Measurements from ENCODE around the gene CRELD2.

CRELD2 gene

DNA sequence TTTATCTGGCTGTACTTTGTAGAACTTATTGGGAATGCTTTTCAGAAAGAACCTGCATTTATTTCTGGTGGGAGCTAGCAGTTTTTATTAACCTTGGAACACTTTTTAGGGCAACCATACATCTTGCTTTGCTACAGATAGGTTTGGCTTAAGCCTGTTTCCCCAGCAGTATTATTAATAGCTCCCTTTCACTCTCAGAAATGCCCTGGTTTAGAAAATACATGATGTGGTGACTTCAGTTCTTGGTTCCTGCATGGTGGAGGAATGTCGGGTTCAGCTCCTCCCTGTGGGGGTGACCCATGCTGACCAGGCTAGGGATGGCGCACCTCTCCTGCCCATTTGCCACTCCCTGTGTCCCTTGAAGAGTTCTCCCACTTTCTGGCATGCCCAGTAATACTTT, 36.6 kb upstream of the CRELD2 start:
- peak; percentile 48 for FAIRE-seq
- DNase-seq (ENCODE audit: insufficient read length) = no peak
- TF ChIP-seq TAF1 (IDR thresholded peaks at IDR 0.05; ENCODE audit: borderline replicate concordance, low read depth, low read length) = no peak
- TF ChIP-seq POLR2AphosphoS5 (IDR thresholded peaks at IDR 0.05; ENCODE audit: low read depth, low read length) = no peak
- TF ChIP-seq POLR2A (IDR thresholded peaks at IDR 0.05; ENCODE audit: low read depth, low read length) = no peak

DNA sequence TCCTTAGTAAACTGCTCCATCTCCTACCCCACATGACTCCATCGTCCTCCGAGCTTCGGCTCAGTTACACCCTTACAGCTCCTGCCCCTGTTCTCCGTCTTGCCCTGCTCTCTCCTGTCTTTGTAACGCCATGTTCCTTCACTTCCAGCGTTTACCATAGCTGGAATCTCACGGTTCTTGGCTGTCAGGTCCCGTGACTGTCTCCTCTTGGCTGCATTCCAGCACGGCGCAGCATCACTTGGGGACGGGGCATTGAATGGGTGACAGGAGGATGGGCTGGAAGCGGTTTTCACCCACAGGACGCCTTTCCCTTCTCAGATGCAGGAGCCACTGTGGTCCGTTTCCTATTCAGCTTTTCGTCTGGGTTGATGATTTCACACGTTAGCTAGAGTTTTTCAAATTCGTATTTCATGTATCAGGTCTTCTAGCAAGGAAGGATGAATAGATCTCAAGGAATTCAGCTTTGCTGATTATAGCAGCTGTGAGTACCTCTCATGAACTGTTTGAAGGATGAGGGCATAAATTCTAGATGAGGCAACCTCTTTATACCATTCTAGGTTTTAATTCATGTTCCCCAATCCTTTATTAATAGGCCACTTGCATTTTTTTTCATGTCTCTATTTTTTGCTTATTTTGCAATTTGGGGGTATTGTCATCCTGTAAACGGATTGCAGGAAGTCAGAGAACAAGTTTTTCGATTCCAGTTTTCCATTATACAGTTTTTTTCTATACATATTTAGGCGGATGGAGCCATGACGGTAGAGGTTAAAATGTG, 35.7 kb upstream of the CRELD2 start:
- TF ChIP-seq POLR2AphosphoS5 (IDR thresholded peaks at IDR 0.05; ENCODE audit: low read depth, low read length) (no peak), POLR2A (IDR thresholded peaks at IDR 0.05; ENCODE audit: low read depth, low read length) (no peak), TAF1 (IDR thresholded peaks at IDR 0.05; ENCODE audit: borderline replicate concordance, low read depth, low read length) (no peak)
- DNase-seq (ENCODE audit: insufficient read length) (no peak), FAIRE-seq (no peak)

DNA sequence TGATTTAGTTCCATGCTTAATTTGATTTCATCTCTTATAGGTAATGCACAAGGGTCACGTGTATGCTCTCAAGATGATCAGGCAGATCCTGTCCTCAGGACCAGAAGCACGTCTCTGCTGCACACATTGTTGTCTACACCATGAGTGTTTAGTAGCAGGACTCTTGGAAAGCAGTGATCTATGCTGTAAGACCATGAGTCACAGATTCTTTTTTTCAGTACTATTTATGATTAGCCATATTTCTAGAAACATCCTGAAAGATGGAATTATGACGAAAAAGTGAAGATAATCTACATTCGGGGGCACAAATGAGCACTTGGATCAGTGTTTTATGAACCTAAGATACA, 35.2 kb upstream of the CRELD2 start:
- FAIRE-seq (no peak), DNase-seq (ENCODE audit: insufficient read length) (no peak)
- TF ChIP-seq TAF1 (IDR thresholded peaks at IDR 0.05; ENCODE audit: borderline replicate concordance, low read depth, low read length) (no peak), POLR2AphosphoS5 (IDR thresholded peaks at IDR 0.05; ENCODE audit: low read depth, low read length) (no peak), POLR2A (IDR thresholded peaks at IDR 0.05; ENCODE audit: low read depth, low read length) (no peak)

DNA sequence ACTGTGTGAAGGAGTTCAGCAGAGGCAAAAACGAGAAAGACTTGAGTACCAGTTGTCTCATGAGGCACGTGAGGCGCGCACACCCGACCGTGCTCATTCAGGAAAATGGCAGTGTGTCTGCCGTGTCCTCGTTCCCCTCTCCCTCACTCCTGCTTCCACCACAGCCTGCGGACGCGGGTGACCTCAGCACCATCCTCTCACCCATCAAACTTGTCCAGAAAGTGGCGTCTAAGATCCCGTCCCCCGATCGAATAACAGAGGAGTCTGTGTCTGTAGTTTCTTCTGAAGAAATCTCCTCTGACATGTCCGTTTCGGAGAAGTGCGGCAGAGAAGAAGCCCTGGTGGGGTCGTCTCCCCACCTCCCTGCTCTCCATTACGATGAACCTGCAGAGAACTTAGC, 34.4 kb upstream of the CRELD2 start:
- DNase-seq (ENCODE audit: insufficient read length) (no peak), FAIRE-seq (no peak)
- TF ChIP-seq POLR2A (IDR thresholded peaks at IDR 0.05; ENCODE audit: low read depth, low read length) (no peak), POLR2AphosphoS5 (IDR thresholded peaks at IDR 0.05; ENCODE audit: low read depth, low read length) (no peak), TAF1 (IDR thresholded peaks at IDR 0.05; ENCODE audit: borderline replicate concordance, low read depth, low read length) (no peak)

DNA sequence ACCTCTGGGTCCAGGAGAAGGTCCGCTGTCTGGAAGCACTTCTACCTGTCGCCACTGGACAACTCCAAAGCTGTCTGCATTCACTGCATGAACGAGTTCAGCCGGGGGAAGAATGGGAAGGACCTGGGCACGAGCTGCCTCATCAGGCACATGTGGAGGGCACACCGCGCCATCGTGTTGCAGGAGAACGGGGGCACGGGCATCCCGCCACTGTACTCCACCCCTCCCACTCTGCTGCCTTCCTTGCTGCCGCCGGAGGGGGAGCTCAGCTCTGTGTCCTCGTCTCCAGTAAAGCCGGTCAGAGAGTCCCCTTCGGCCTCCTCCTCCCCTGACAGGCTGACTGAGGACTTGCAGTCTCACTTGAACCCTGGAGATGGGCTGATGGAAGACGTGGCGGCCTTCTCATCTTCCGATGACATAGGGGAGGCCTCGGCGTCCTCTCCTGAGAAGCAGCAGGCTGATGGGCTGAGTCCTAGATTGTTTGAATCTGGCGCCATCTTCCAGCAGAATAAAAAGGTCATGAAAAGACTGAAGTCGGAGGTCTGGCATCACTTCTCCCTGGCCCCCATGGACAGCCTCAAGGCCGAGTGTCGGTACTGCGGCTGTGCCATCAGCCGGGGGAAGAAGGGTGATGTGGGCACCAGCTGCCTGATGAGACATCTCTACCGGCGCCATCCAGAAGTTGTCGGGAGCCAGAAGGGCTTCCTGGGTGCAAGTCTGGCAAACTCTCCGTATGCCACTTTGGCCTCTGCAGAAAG, 33.8 kb upstream of the CRELD2 start:
- TF ChIP-seq POLR2AphosphoS5 (IDR thresholded peaks at IDR 0.05; ENCODE audit: low read depth, low read length) (no peak), TAF1 (IDR thresholded peaks at IDR 0.05; ENCODE audit: borderline replicate concordance, low read depth, low read length) (no peak)
- no peak for FAIRE-seq

DNA sequence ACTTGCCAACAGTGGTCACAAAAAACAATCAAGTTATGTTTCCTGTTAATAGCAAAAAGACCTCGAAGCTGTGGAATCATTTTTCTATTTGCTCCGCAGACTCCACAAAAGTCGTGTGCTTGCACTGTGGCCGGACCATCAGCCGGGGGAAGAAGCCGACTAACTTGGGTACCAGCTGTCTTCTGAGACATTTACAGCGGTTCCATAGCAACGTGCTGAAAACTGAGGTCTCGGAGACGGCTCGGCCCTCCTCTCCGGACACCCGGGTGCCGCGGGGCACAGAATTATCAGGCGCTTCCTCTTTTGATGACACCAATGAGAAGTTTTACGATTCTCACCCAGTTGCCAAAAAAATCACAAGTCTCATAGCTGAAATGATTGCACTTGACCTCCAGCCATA, 33.2 kb upstream of the CRELD2 start:
- peak; percentile 9 for FAIRE-seq
- no peak for DNase-seq (ENCODE audit: insufficient read length)
- TF ChIP-seq TAF1 (IDR thresholded peaks at IDR 0.05; ENCODE audit: borderline replicate concordance, low read depth, low read length) = no peak
- no peak for TF ChIP-seq POLR2AphosphoS5 (IDR thresholded peaks at IDR 0.05; ENCODE audit: low read depth, low read length)
- no peak for TF ChIP-seq POLR2A (IDR thresholded peaks at IDR 0.05; ENCODE audit: low read depth, low read length)

More for the DNA sequence above, 33.8 kb upstream of the CRELD2 start:
- DNase-seq (ENCODE audit: insufficient read length) = no peak

DNA sequence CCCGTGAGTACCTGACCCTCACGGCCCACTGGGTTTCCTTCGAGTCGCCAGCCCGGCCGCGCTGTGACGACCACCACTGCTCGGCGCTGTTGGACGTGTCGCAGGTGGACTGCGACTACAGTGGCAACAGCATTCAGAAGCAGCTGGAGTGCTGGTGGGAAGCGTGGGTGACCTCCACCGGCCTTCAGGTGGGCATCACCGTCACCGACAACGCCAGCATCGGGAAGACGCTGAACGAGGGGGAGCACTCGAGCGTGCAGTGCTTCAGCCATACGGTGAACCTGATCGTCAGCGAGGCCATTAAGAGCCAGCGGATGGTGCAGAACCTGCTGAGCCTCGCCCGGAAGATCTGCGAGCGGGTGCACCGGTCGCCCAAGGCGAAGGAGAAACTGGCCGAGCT, 32.6 kb upstream of the CRELD2 start:
- no peak for DNase-seq (ENCODE audit: insufficient read length)
- no peak for TF ChIP-seq POLR2AphosphoS5 (IDR thresholded peaks at IDR 0.05; ENCODE audit: low read depth, low read length)
- TF ChIP-seq TAF1 (IDR thresholded peaks at IDR 0.05; ENCODE audit: borderline replicate concordance, low read depth, low read length) = no peak
- no peak for TF ChIP-seq POLR2A (IDR thresholded peaks at IDR 0.05; ENCODE audit: low read depth, low read length)
- no peak for FAIRE-seq

DNA sequence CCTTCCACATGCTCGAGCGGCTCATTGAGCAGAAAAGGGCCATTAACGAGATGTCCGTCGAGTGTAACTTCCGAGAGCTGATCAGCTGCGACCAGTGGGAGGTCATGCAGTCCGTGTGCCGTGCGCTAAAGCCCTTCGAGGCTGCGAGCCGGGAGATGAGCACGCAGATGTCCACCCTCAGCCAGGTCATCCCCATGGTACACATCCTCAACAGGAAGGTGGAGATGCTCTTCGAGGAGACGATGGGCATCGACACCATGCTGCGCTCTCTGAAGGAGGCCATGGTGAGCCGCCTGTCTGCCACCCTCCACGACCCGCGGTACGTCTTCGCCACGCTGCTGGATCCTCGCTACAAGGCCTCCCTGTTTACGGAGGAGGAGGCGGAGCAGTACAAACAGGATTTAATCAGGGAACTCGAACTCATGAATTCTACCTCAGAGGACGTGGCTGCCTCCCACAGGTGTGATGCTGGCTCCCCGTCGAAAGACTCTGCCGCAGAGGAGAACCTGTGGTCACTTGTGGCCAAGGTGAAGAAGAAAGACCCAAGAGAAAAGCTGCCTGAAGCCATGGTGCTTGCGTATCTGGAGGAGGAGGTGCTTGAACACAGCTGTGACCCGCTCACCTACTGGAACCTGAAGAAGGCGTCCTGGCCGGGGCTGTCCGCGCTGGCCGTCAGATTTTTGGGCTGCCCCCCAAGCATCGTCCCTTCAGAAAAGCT, 31.9 kb upstream of the CRELD2 start:
- no peak for DNase-seq (ENCODE audit: insufficient read length)
- no peak for TF ChIP-seq POLR2AphosphoS5 (IDR thresholded peaks at IDR 0.05; ENCODE audit: low read depth, low read length)
- no peak for TF ChIP-seq POLR2A (IDR thresholded peaks at IDR 0.05; ENCODE audit: low read depth, low read length)
- no peak for TF ChIP-seq TAF1 (IDR thresholded peaks at IDR 0.05; ENCODE audit: borderline replicate concordance, low read depth, low read length)
- no peak for FAIRE-seq

DNA sequence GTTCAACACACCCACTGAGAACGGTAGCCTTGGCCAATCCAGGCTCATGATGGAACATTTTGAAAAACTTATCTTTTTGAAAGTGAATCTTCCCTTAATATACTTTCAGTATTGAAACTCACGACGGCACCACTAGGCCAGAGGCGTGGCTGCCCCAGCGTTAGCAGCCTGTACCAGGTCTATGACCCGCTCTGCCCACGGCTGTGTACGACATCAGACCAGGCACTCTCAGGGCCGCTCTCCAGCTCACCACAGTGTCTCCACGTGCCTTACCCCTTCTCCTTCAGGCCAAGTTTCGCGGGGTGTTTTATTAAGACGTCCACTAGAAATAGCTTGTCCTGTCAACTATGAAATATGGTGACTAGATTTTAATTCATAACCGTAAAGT, 31.4 kb upstream of the CRELD2 start:
- FAIRE-seq (no peak), DNase-seq (ENCODE audit: insufficient read length) (no peak)
- TF ChIP-seq POLR2A (IDR thresholded peaks at IDR 0.05; ENCODE audit: low read depth, low read length) (no peak), TAF1 (IDR thresholded peaks at IDR 0.05; ENCODE audit: borderline replicate concordance, low read depth, low read length) (no peak), POLR2AphosphoS5 (IDR thresholded peaks at IDR 0.05; ENCODE audit: low read depth, low read length) (no peak)

DNA sequence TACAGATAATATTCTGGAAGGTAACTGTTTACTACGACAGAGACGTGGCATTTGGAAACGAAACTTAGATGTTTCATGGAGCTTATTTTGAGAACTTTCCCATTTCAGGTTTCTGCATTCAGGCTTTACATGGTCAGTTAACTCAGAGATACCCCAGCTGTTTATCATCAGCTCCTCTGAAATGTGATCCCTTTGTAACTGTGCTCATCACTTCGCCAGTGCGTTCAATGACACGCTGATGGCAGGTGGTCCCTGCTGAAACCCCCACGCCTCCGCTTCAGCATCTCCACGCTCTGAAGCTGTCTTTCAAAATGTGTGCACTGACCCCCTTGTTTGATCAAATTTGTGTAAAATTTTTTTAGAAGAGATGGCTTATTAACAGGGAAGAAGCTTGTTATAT, 30.7 kb upstream of the CRELD2 start:
- DNase-seq (ENCODE audit: insufficient read length) (no peak), FAIRE-seq (no peak)
- TF ChIP-seq POLR2AphosphoS5 (IDR thresholded peaks at IDR 0.05; ENCODE audit: low read depth, low read length) (no peak), TAF1 (IDR thresholded peaks at IDR 0.05; ENCODE audit: borderline replicate concordance, low read depth, low read length) (no peak), POLR2A (IDR thresholded peaks at IDR 0.05; ENCODE audit: low read depth, low read length) (no peak)

DNA sequence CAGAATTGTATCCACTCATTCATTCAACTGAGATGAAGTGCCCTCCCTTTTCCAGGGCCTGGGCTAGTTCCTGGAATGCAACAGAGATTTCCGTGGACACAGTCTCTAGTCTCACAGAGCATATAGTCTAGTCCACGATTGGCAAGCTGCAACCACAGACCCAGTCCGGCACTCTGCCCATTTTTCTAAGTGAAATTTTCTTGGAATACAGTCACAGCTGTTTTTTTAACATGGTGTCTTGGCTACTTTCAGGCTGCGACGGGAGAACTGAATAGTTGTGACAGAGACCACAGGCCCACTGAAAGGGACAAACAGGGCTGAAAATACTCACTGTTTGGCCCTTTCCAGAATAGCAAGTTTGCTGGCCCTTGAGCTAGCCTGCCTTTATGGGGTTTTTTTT, 29.4 kb upstream of the CRELD2 start:
- FAIRE-seq = no peak
- TF ChIP-seq TAF1 (IDR thresholded peaks at IDR 0.05; ENCODE audit: borderline replicate concordance, low read depth, low read length) = no peak
- TF ChIP-seq POLR2AphosphoS5 (IDR thresholded peaks at IDR 0.05; ENCODE audit: low read depth, low read length) = no peak
- TF ChIP-seq POLR2A (IDR thresholded peaks at IDR 0.05; ENCODE audit: low read depth, low read length) = no peak

More for the DNA sequence above, 29.4 kb upstream of the CRELD2 start:
- no peak for DNase-seq (ENCODE audit: insufficient read length)

Data from GM12892 (cell line).